ENCODE data around the gene TBX18.

DNA sequence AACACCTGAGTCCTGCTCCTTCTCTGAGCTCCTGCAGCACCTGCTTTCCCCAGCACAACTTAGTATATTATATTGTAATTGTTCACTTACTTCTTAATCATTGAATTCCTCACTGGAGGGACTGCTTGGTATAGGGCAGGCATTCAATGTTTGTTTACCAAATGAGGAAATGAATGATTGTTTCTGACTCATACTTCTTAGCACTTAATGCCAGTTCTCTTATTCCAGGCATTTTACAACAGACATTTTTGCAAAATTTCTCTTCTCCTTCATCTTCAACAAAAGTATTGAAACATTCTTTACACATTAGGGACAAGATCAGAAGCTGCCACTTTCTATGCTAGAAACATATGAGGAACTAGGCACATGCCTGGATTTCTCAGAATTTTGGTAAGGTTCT is 119.4 kb downstream of the TBX18 start:
- TF ChIP-seq, protein P1, sequence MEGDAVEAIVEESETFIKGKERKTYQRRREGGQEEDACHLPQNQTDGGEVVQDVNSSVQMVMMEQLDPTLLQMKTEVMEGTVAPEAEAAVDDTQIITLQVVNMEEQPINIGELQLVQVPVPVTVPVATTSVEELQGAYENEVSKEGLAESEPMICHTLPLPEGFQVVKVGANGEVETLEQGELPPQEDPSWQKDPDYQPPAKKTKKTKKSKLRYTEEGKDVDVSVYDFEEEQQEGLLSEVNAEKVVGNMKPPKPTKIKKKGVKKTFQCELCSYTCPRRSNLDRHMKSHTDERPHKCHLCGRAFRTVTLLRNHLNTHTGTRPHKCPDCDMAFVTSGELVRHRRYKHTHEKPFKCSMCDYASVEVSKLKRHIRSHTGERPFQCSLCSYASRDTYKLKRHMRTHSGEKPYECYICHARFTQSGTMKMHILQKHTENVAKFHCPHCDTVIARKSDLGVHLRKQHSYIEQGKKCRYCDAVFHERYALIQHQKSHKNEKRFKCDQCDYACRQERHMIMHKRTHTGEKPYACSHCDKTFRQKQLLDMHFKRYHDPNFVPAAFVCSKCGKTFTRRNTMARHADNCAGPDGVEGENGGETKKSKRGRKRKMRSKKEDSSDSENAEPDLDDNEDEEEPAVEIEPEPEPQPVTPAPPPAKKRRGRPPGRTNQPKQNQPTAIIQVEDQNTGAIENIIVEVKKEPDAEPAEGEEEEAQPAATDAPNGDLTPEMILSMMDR (IDR thresholded peaks at IDR 0.05): no peak
- TF ChIP-seq POLR2A (IDR thresholded peaks at IDR 0.05): no peak
